MM.1S (cell line): ENCODE data around the gene HOXA6.

Experiments
- DNase-seq: peaks from one replicate; pipeline ENCODE4 v3.0.0-alpha.2; 2015
- H2AFZ ChIP-seq: fragments of 300-600 bp; sonication (generic); 2 replicates; pipeline ENCODE4 v1.6.0; 2016; ENCODE audit warnings: antibody characterized with exemption, low read length
- H3F3A ChIP-seq: fragments of 300-600 bp; sonication (generic); 2 replicates; pipeline ENCODE4 v1.6.1; 2016; ENCODE audit warnings: mild to moderate bottlenecking, antibody characterized with exemption, low read length, moderate library complexity, mixed read lengths; ENCODE audit not compliant: insufficient read depth
- H3K27ac ChIP-seq: fragments of 300-600 bp; sonication (generic); 2 replicates; pipeline ENCODE4 v1.5.1; 2016; ENCODE audit warnings: mild to moderate bottlenecking, low read length
- H3K27me3 ChIP-seq: fragments of 300-600 bp; sonication (generic); replicated peaks from 2 replicates; pipeline ENCODE4 v1.6.0; 2016; ENCODE audit warnings: low read length; ENCODE audit not compliant: insufficient read depth
- H3K36me3 ChIP-seq: fragments of 300-600 bp; sonication (generic); replicated peaks from 2 replicates; pipeline ENCODE4 v1.6.1; 2016; ENCODE audit warnings: mild to moderate bottlenecking, low read length, mixed read lengths; ENCODE audit not compliant: insufficient read depth
- H3K4me1 ChIP-seq: fragments of 300-600 bp; sonication (generic); 2 replicates; pipeline ENCODE4 v1.6.1; 2016; ENCODE audit warnings: low read length, mixed read lengths
- H3K4me2 ChIP-seq: fragments of 300-600 bp; sonication (generic); 2 replicates; pipeline ENCODE4 v1.6.0; 2016; ENCODE audit warnings: low read depth, low read length
- H3K4me3 ChIP-seq: fragments of 300-600 bp; sonication (generic); 2 replicates; pipeline ENCODE4 v1.5.1; 2016; ENCODE audit warnings: low read length, mixed read lengths
- H3K79me2 ChIP-seq: fragments of 300-600 bp; sonication (generic); 2 replicates; pipeline ENCODE4 v1.6.1; 2016; ENCODE audit warnings: mixed run types, low read length, mixed read lengths
- H3K9ac ChIP-seq: fragments of 300-600 bp; sonication (generic); 2 replicates; pipeline ENCODE4 v1.6.1; 2016; ENCODE audit warnings: low read length, mixed read lengths
- H3K9me2 ChIP-seq: fragments of 300-600 bp; sonication (generic); replicated peaks from 2 replicates; pipeline ENCODE4 v1.6.1; 2016; ENCODE audit warnings: mild to moderate bottlenecking, low read length, mixed read lengths; ENCODE audit not compliant: insufficient read depth
- H3K9me3 ChIP-seq: fragments of 300-600 bp; sonication (generic); replicated peaks from 2 replicates; pipeline ENCODE4 v1.6.1; 2016; ENCODE audit warnings: mild to moderate bottlenecking, low read length, mixed read lengths; ENCODE audit not compliant: insufficient read depth
- H4K20me1 ChIP-seq: fragments of 300-600 bp; sonication (generic); 2 replicates; pipeline ENCODE4 v1.6.1; 2016; ENCODE audit warnings: mild to moderate bottlenecking, low read length, moderate library complexity, mixed read lengths; ENCODE audit not compliant: insufficient read depth
- EZH2 ChIP-seq: fragments of 300-600 bp; sonication (generic); optimal IDR thresholded peaks from 2 replicates; pipeline ENCODE3; 2017; ENCODE audit warnings: low read depth, mild to moderate bottlenecking, antibody characterized with exemption, low read length, mixed read lengths
- EZH2phosphoT487 ChIP-seq: fragments of 300-600 bp; sonication (generic); IDR thresholded peaks from 2 replicates; pipeline ENCODE4 v1.6.1; 2018; ENCODE audit warnings: antibody characterized with exemption, low read length
- TF ChIP-seq, protein P1 (sequence below): fragments of 300-600 bp; sonication (generic); IDR thresholded peaks from 2 replicates; pipeline ENCODE4 v1.5.1; 2016; ENCODE audit warnings: antibody characterized with exemption, low read length, mixed read lengths

The HOXA6 gene

DNA sequence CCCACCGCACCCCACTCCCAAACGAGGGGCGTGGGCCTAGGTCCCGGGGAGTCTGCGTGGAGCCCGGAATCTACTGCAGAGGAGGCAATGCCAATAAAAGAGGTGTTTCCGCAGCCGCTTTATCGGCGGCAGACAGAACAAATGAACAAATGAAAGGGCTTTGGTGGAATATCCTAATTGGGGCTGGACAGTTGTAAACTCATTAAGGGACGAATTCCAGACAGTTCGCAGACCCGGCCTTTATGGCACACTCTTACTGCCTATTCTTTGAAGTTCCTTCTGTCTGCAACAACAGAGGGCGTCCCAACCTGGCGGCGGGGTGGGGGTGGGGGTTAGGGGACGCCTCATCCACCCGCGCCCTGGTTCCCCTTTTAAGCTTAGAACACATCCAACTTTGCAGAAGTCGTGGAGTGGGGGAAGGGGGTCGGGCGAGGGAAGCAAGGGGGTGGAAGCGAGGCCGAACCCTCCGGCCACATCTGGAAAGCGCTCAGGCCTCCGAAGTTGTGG is 13.7 kb upstream of the HOXA6 start:
- Histone ChIP-seq H3K36me3 (no peaks in the 10 kb centered on the region), H2AFZ (peak overlapping the region; percentile 91), H3K9me2 (no peaks in the 10 kb centered on the region), H3K27me3 (peaks cover 91% of the 10 kb centered on the region), H3K9me3 (no peaks in the 10 kb centered on the region), H3K4me1 (0 out of 2 replicates have a peak, but pooled peaks cover 4% of the 10 kb centered on the region), H3K4me2 (peak overlapping the region; percentile 96), H4K20me1 (no peaks in the 10 kb centered on the region), H3K27ac (no peak overlapping the region), H3K79me2 (no peaks in the 10 kb centered on the region), H3K4me3 (peak overlapping the region; percentile 64), H3F3A (no peaks in the 10 kb centered on the region), H3K9ac (no peak overlapping the region)
- TF ChIP-seq EZH2 (no peak), EZH2phosphoT487 (no peak)
- TF ChIP-seq, protein P1, sequence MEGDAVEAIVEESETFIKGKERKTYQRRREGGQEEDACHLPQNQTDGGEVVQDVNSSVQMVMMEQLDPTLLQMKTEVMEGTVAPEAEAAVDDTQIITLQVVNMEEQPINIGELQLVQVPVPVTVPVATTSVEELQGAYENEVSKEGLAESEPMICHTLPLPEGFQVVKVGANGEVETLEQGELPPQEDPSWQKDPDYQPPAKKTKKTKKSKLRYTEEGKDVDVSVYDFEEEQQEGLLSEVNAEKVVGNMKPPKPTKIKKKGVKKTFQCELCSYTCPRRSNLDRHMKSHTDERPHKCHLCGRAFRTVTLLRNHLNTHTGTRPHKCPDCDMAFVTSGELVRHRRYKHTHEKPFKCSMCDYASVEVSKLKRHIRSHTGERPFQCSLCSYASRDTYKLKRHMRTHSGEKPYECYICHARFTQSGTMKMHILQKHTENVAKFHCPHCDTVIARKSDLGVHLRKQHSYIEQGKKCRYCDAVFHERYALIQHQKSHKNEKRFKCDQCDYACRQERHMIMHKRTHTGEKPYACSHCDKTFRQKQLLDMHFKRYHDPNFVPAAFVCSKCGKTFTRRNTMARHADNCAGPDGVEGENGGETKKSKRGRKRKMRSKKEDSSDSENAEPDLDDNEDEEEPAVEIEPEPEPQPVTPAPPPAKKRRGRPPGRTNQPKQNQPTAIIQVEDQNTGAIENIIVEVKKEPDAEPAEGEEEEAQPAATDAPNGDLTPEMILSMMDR, result no peak; the same call in 1 of the 2 replicates
- no peak for DNase-seq

- Histone ChIP-seq H3K27ac (no peak overlapping the region), H3K79me2 (no peaks in the 10 kb centered on the region), H4K20me1 (no peaks in the 10 kb centered on the region), H3K9me2 (no peaks in the 10 kb centered on the region), H2AFZ (peak overlapping the region; percentile 91), H3K4me1 (0 out of 2 replicates have a peak, but pooled peaks cover 4% of the 10 kb centered on the region), H3K9me3 (no peaks in the 10 kb centered on the region), H3F3A (no peaks in the 10 kb centered on the region), H3K36me3 (no peaks in the 10 kb centered on the region), H3K27me3 (peaks cover 91% of the 10 kb centered on the region), H3K9ac (peak overlapping the region; percentile 6; the same call in 1 of the 2 replicates), H3K4me2 (peak overlapping the region; percentile 96), H3K4me3 (peak overlapping the region; percentile 64)
- DNase-seq, result peak; percentile 71
- TF ChIP-seq, protein P1, result peak; percentile 96
- TF ChIP-seq EZH2phosphoT487, result no peak
These were observed 13.1 kb upstream of the HOXA6 start for GRCh38 chr7:27160546-27161213.

DNA sequence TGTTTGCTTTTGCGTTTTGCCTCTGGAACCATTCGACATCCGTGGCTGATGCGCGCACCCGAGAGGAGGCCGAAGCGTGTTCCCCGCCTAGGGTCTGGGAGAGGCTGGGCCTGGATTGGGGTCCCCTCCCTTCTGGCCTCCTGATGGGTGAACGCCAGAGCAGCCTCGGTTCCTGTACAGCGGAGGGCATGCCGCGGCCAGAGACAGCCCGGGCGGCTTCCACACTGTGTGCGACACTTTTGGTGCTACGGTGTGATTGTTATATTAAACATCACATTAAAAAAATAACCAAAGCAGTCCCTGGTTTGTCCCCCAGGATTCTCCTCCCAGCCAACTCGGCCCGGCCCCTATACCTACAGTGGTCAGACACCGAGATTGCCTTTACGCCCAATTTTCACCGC is 12.6 kb upstream of the HOXA6 start:
- H3K4me2 ChIP-seq, result peak overlapping the region; percentile 96
- no peaks in the 10 kb centered on the region for H3K9me3 ChIP-seq
- H3K36me3 ChIP-seq, result no peaks in the 10 kb centered on the region
- H3K9ac ChIP-seq, result peak overlapping the region; percentile 6; the same call in 1 of the 2 replicates
- H3K27me3 ChIP-seq, result peaks cover 91% of the 10 kb centered on the region
- no peak overlapping the region for H3K27ac ChIP-seq
- H3F3A ChIP-seq, result no peaks in the 10 kb centered on the region
- peak overlapping the region; percentile 91 for H2AFZ ChIP-seq
- H3K9me2 ChIP-seq, result no peaks in the 10 kb centered on the region
- H3K4me3 ChIP-seq, result peak overlapping the region; percentile 64
- no peaks in the 10 kb centered on the region for H4K20me1 ChIP-seq
- DNase-seq, result no peak
- H3K4me1 ChIP-seq, result 0 out of 2 replicates have a peak, but pooled peaks cover 4% of the 10 kb centered on the region
- no peaks in the 10 kb centered on the region for H3K79me2 ChIP-seq
- TF ChIP-seq EZH2 (no peak), EZH2phosphoT487 (0 out of 2 replicates have a peak, but pooled peaks have one; percentile 58)
- TF ChIP-seq, protein P1, result no peak
